Dedifferentiated amniotic fluid mesenchymal stem cell (primary cell): Measurements from ENCODE around the gene RFTN1.
A peak's percentile ranks its signal among the peaks of the same experiment; 100 is the strongest.

Source experiments
- DNase-seq: peaks from one replicate; pipeline ENCODE4 v3.0.0-alpha.2; 2016; ENCODE audit errors: extremely low spot score

The RFTN1 gene

GRCh38 chr3:16357186-16358121, 156.0 kb downstream of the RFTN1 start:
- no peak for DNase-seq

GRCh38 chr3:16355828-16356227, 157.7 kb downstream of the RFTN1 start:
- DNase-seq, result no peak

- no peak for DNase-seq
Measured at GRCh38 chr3:16354291-16354690, 159.2 kb downstream of the RFTN1 start.

- DNase-seq, result no peak
Measured at GRCh38 chr3:16352428-16352827, 161.1 kb downstream of the RFTN1 start.

- DNase-seq, result no peak
Measured at GRCh38 chr3:16350597-16351318, 162.7 kb downstream of the RFTN1 start.

GRCh38 chr3:16349986-16350596, 163.4 kb downstream of the RFTN1 start:
- peak; percentile 90 for DNase-seq

GRCh38 chr3:16347548-16347947, 166.0 kb downstream of the RFTN1 start:
- DNase-seq, result no peak

- no peak for DNase-seq
Measured at GRCh38 chr3:16346413-16347081, 167.0 kb downstream of the RFTN1 start.

- DNase-seq, result no peak
Measured at GRCh38 chr3:16343101-16343500, 170.4 kb downstream of the RFTN1 start.

GRCh38 chr3:16338999-16339398, 174.5 kb downstream of the RFTN1 start:
- peak; percentile 89 for DNase-seq

- DNase-seq, result no peak
Measured at GRCh38 chr3:16337856-16338540, 175.5 kb downstream of the RFTN1 start.

GRCh38 chr3:16336825-16337224, 176.7 kb downstream of the RFTN1 start:
- no peak for DNase-seq

GRCh38 chr3:16335772-16336645, 177.5 kb downstream of the RFTN1 start:
- no peak for DNase-seq

- no peak for DNase-seq
Measured at GRCh38 chr3:16335333-16335732, 178.2 kb downstream of the RFTN1 start.

GRCh38 chr3:16334909-16335308, 178.6 kb downstream of the RFTN1 start:
- DNase-seq, result no peak

- peak; percentile 45 for DNase-seq
Measured at GRCh38 chr3:16332904-16333426, 180.5 kb downstream of the RFTN1 start.

GRCh38 chr3:16331319-16331883, 182.1 kb downstream of the RFTN1 start:
- DNase-seq, result no peak

GRCh38 chr3:16330351-16330750, 183.1 kb downstream of the RFTN1 start:
- no peak for DNase-seq

GRCh38 chr3:16329826-16330129, 183.7 kb downstream of the RFTN1 start:
- DNase-seq, result no peak
